GM04504 (cell line): ENCODE measurements around the gene CLDN9.

Experiments used
- DNase-seq: peaks from one replicate; pipeline ENCODE4 v3.0.0-alpha.2; 2012; ENCODE audit warnings: low read depth

The CLDN9 gene

GRCh38 chr16:3019594-3020246 lies 7.0 kb downstream of the CLDN9 start:
- DNase-seq = no peak

- peak; percentile 45 for DNase-seq
These were observed 7.5 kb downstream of the CLDN9 start, which contains the start of gene TNFRSF12A for GRCh38 chr16:3020247-3020603. TNFRSF12A (plus strand) TSS chr16:3020368; CDS start chr16:3020398, 30 bp downstream.

GRCh38 chr16:3020604-3021448 lies 8.1 kb downstream of the CLDN9 start:
- peak; percentile 80 for DNase-seq

- DNase-seq = peak; percentile 94
These were observed 8.9 kb downstream of the CLDN9 start for GRCh38 chr16:3021449-3022207.

GRCh38 chr16:3022208-3022683 lies 9.5 kb downstream of the CLDN9 start:
- DNase-seq = peak; percentile 91

- DNase-seq = peak; percentile 27
These were observed 10.1 kb downstream of the CLDN9 start for GRCh38 chr16:3022684-3023414.

GRCh38 chr16:3023415-3023668 lies 10.6 kb downstream of the CLDN9 start:
- DNase-seq = peak; percentile 69

GRCh38 chr16:3023669-3024478 lies 11.2 kb downstream of the CLDN9 start, which contains the start of the genes HCFC1R1 and THOC6:
HCFC1R1 (minus strand) TSS chr16:3023942; CDS start chr16:3023941, 1 bp downstream.
THOC6 (plus strand) TSS chr16:3024035; CDS start chr16:3024327, 292 bp downstream.
- peak; percentile 95 for DNase-seq

GRCh38 chr16:3025032-3026002 lies 12.6 kb downstream of the CLDN9 start:
- DNase-seq = no peak

GRCh38 chr16:3026003-3026378 lies 13.3 kb downstream of the CLDN9 start:
- DNase-seq = no peak

- no peak for DNase-seq
These were observed 14.1 kb downstream of the CLDN9 start for GRCh38 chr16:3026609-3027488.

- no peak for DNase-seq
These were observed 14.7 kb downstream of the CLDN9 start for GRCh38 chr16:3027489-3027795.

GRCh38 chr16:3027983-3028715 lies 15.4 kb downstream of the CLDN9 start:
- peak; percentile 28 for DNase-seq

- DNase-seq = no peak
These were observed 16.1 kb downstream of the CLDN9 start for GRCh38 chr16:3028716-3029319.

- DNase-seq = peak; percentile 12
These were observed 16.9 kb downstream of the CLDN9 start for GRCh38 chr16:3029491-3030221.

- no peak for DNase-seq
These were observed 17.8 kb downstream of the CLDN9 start for GRCh38 chr16:3030222-3031212.
